Measurements from ENCODE around the gene RPL18. TPM values are rescaled to one million over a fixed set of nuclear protein-coding genes. Genes with fewer than 3 reads are reported as not detected.

Gene RPL18
- total RNA-seq, 1 experiment from 2014 or later = 1,503 TPM

DNA sequence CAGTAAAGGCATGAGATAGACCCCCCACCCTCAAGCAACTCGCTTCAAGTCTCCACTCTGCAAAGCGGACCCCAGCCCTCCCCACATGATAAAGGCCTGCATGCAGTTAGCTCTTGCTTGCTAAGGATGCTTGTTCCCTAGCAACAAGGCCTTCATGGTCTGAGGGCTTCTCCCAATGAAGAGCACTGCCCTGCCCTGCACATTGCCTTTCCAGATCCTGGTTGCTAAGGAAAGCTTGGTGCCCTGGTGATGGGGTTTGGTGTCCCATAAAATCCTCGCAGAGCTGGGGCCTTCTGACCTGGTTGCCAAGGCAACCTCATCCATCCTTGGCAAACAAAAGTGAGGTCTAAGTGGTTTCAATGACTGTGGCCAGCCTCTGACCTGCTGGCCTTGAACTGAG is 12.2 kb upstream of the RPL18 start:
- no peak for DNase-seq
- no peak overlapping the region for H3K27ac ChIP-seq (ENCODE audit: low read length)
- H2AFZ ChIP-seq (ENCODE audit: low read length) = no peak overlapping the region
- H3K9me3 ChIP-seq (ENCODE audit: low read length) = no peaks in the 10 kb centered on the region
- H3K4me1 ChIP-seq (ENCODE audit: insufficient read depth, low read length) = peaks cover 15% of the 10 kb centered on the region
- no peak overlapping the region for H3K4me3 ChIP-seq (ENCODE audit: low read length)
- H3K36me3 ChIP-seq (ENCODE audit: low read depth, low read length) = no peaks in the 10 kb centered on the region
- no peak overlapping the region for H3K4me2 ChIP-seq (ENCODE audit: low read length)
- intact Hi-C loops (cut with micrococcal nuclease) = no loop called here
- no peaks in the 10 kb centered on the region for H3K27me3 ChIP-seq (ENCODE audit: low read length)
- H3K79me2 ChIP-seq (ENCODE audit: low read length) = no peaks in the 10 kb centered on the region
- CTCF ChIA-PET = no interaction called here
- POLR2A ChIA-PET (ENCODE audit: unreplicated experiment) = no interaction called here
- ATAC-seq = no peak
- no TSS peak for BruUV-seq (replicated peaks)
- H4K20me1 ChIP-seq (ENCODE audit: low read length) = no peaks in the 10 kb centered on the region
- TF ChIP-seq EZH2phosphoT487 (IDR thresholded peaks at IDR 0.05; ENCODE audit: borderline replicate concordance, low read length) (no peak), EZH2 (IDR thresholded peaks at IDR 0.05; ENCODE audit: low read length, unreplicated experiment) (no peak)
- TF ChIP-seq, protein P1, sequence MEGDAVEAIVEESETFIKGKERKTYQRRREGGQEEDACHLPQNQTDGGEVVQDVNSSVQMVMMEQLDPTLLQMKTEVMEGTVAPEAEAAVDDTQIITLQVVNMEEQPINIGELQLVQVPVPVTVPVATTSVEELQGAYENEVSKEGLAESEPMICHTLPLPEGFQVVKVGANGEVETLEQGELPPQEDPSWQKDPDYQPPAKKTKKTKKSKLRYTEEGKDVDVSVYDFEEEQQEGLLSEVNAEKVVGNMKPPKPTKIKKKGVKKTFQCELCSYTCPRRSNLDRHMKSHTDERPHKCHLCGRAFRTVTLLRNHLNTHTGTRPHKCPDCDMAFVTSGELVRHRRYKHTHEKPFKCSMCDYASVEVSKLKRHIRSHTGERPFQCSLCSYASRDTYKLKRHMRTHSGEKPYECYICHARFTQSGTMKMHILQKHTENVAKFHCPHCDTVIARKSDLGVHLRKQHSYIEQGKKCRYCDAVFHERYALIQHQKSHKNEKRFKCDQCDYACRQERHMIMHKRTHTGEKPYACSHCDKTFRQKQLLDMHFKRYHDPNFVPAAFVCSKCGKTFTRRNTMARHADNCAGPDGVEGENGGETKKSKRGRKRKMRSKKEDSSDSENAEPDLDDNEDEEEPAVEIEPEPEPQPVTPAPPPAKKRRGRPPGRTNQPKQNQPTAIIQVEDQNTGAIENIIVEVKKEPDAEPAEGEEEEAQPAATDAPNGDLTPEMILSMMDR (conservative IDR thresholded peaks at IDR 0.05; ENCODE audit: low read depth, low read length) = no peak
- H3K9ac ChIP-seq (ENCODE audit: low read length) = no peak overlapping the region
- no peaks in the 10 kb centered on the region for H3K9me2 ChIP-seq (replicated peaks; ENCODE audit: low read length)
- H3F3A ChIP-seq (ENCODE audit: low read length, unreplicated experiment) = peaks cover 3% of the 10 kb centered on the region

DNA sequence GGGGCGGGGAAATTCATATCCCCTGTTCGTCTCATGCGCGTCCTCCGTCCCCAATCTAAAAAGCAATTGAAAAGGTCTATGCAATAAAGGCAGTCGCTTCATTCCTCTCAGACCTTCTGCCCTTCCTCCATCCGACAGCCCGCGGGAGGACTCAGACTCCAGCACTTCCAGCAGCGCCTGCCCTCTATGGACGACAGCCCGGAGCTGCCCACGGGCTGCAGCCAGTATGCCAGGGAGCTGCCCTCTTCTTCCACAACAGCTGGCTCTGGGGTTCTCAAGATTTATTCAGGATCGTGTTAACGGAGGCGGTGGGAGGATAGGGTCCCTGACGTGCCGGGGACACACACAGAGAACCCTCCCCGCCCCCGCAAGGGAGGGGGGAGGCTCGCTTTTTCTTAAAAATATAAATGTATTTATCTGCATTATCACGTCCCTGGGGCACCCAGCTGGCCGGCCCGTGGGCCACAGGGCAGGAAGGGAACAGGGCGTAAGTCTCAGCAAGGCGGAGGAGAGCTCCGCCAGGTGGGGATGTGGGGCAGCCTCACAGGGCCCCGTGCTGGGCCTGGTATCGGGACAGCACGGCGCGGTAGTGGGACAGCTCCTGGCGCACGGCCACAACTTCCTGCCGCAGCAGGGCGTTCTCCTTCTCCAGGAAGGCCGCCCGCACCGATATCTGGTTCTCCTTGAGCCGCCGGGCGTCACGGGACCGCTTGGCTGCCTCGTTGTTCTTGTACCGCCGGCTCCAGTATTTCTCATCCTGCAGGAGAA is 11.5 kb upstream of the RPL18 start:
- Histone ChIP-seq H3K4me1 (ENCODE audit: insufficient read depth, low read length) (peaks cover 15% of the 10 kb centered on the region), H3K4me2 (ENCODE audit: low read length) (no peak overlapping the region), H2AFZ (ENCODE audit: low read length) (no peak overlapping the region), H3K9me2 (replicated peaks; ENCODE audit: low read length) (no peaks in the 10 kb centered on the region), H3K9me3 (ENCODE audit: low read length) (no peaks in the 10 kb centered on the region), H3K9ac (ENCODE audit: low read length) (no peak overlapping the region), H3K36me3 (ENCODE audit: low read depth, low read length) (no peaks in the 10 kb centered on the region), H3K4me3 (ENCODE audit: low read length) (no peak overlapping the region), H3K27ac (ENCODE audit: low read length) (no peak overlapping the region), H3F3A (ENCODE audit: low read length, unreplicated experiment) (peaks cover 3% of the 10 kb centered on the region), H3K79me2 (ENCODE audit: low read length) (no peaks in the 10 kb centered on the region), H4K20me1 (ENCODE audit: low read length) (no peaks in the 10 kb centered on the region), H3K27me3 (ENCODE audit: low read length) (no peaks in the 10 kb centered on the region)
- ATAC-seq = no peak
- TF ChIP-seq, protein P1 (conservative IDR thresholded peaks at IDR 0.05; ENCODE audit: low read depth, low read length) = no peak
- TF ChIP-seq EZH2phosphoT487 (IDR thresholded peaks at IDR 0.05; ENCODE audit: borderline replicate concordance, low read length) (no peak), EZH2 (IDR thresholded peaks at IDR 0.05; ENCODE audit: low read length, unreplicated experiment) (no peak)
- BruUV-seq (replicated peaks) = no TSS peak
- POLR2A ChIA-PET (ENCODE audit: unreplicated experiment) = no interaction called here
- no peak for DNase-seq
- intact Hi-C loops (cut with micrococcal nuclease) = no loop called here
- CTCF ChIA-PET = no interaction called here

DNA sequence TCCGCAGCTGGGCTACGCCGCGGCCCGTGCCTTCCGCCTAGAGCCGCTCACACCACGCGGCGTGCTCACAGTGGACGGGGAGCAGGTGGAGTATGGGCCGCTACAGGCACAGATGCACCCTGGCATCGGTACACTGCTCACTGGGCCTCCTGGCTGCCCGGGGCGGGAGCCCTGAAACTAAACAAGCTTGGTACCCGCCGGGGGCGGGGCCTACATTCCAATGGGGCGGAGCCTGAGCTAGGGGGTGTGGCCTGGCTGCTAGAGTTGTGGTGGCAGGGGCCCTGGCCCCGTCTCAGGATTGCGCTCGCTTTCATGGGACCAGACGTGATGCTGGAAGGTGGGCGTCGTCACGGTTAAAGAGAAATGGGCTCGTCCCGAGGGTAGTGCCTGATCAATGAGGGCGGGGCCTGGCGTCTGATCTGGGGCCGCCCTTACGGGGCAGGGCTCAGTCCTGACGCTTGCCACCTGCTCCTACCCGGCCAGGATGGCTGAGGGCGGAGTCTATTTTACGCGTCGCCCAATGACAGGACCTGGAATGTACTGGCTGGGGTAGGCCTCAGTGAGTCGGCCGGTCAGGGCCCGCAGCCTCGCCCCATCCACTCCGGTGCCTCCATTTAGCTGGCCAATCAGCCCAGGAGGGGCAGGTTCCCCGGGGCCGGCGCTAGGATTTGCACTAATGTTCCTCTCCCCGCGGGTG is 10.8 kb upstream of the RPL18 start:
- DNase-seq (no peak), ATAC-seq (no peak)
- Histone ChIP-seq H3K9me2 (replicated peaks; ENCODE audit: low read length) (no peaks in the 10 kb centered on the region), H3K4me2 (ENCODE audit: low read length) (no peak overlapping the region), H3K36me3 (ENCODE audit: low read depth, low read length) (no peaks in the 10 kb centered on the region), H3K4me3 (ENCODE audit: low read length) (no peak overlapping the region), H3K9me3 (ENCODE audit: low read length) (no peaks in the 10 kb centered on the region), H2AFZ (ENCODE audit: low read length) (no peak overlapping the region), H4K20me1 (ENCODE audit: low read length) (no peaks in the 10 kb centered on the region), H3K4me1 (ENCODE audit: insufficient read depth, low read length) (peaks cover 9% of the 10 kb centered on the region), H3K79me2 (ENCODE audit: low read length) (no peaks in the 10 kb centered on the region), H3K9ac (ENCODE audit: low read length) (no peak overlapping the region), H3K27ac (ENCODE audit: low read length) (no peak overlapping the region), H3F3A (ENCODE audit: low read length, unreplicated experiment) (no peaks in the 10 kb centered on the region), H3K27me3 (ENCODE audit: low read length) (no peaks in the 10 kb centered on the region)
- BruUV-seq (replicated peaks) = no TSS peak
- intact Hi-C loops (cut with micrococcal nuclease) = no loop called here
- TF ChIP-seq EZH2phosphoT487 (IDR thresholded peaks at IDR 0.05; ENCODE audit: borderline replicate concordance, low read length) (no peak), EZH2 (IDR thresholded peaks at IDR 0.05; ENCODE audit: low read length, unreplicated experiment) (no peak)
- TF ChIP-seq, protein P1 (conservative IDR thresholded peaks at IDR 0.05; ENCODE audit: low read depth, low read length) = no peak
- ChIA-PET CTCF (no interaction called here), POLR2A (ENCODE audit: unreplicated experiment) (no interaction called here)
